OCI-LY1 (cell line): Measurements from ENCODE around the gene DUXB.

Experiments
- EZH2 ChIP-seq: fragments of 200-600 bp; sonication (generic), shearing (Covaris generic); IDR thresholded peaks from 2 replicates; pipeline ENCODE4 v1.8.0; 2017; ENCODE audit warnings: borderline replicate concordance, mixed run types, mild to moderate bottlenecking, antibody characterized with exemption, low read length, moderate library complexity, mixed read lengths
- TF ChIP-seq, protein P1 (sequence below): fragments of 200-600 bp; sonication (generic), shearing (Covaris generic); IDR thresholded peaks from 2 replicates; pipeline ENCODE4 v1.5.1; 2017; ENCODE audit warnings: mild to moderate bottlenecking, antibody characterized with exemption, low read length, moderate library complexity, mixed read lengths

DNA sequence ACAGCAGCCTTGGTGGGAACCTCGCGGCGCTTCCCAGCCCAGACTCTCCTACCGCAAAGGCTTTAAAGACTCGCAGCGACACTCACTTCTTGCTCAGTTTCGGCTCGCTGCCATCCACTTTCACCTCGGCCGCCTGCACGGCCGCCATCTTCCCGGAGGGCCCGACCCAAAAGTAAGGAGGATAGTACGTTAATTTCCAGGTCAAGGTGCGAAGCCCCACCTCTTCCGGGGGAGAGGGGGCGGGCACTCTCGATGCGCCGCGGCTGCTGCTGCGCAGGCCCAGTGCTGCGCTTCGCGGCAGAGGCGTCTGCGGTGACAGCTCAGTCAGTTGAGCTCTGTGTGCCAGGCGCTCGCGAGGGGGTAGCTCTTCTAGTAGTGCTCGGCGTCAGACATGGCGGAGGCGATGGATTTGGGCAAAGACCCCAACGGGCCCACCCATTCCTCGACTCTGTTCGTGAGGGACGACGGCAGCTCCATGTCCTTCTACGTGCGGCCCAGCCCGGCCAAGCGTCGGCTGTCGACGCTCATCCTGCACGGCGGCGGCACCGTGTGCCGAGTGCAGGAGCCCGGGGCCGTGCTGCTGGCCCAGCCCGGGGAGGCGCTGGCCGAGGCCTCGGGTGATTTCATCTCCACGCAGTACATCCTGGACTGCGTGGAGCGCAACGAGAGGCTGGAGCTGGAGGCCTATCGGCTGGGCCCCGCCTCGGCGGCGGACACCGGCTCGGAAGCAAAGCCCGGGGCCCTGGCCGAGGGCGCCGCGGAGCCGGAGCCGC is 53.6 kb downstream of the DUXB start, which contains the start of the genes KARS1 and TERF2IP:
- TF ChIP-seq, protein P1, sequence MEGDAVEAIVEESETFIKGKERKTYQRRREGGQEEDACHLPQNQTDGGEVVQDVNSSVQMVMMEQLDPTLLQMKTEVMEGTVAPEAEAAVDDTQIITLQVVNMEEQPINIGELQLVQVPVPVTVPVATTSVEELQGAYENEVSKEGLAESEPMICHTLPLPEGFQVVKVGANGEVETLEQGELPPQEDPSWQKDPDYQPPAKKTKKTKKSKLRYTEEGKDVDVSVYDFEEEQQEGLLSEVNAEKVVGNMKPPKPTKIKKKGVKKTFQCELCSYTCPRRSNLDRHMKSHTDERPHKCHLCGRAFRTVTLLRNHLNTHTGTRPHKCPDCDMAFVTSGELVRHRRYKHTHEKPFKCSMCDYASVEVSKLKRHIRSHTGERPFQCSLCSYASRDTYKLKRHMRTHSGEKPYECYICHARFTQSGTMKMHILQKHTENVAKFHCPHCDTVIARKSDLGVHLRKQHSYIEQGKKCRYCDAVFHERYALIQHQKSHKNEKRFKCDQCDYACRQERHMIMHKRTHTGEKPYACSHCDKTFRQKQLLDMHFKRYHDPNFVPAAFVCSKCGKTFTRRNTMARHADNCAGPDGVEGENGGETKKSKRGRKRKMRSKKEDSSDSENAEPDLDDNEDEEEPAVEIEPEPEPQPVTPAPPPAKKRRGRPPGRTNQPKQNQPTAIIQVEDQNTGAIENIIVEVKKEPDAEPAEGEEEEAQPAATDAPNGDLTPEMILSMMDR, result no peak
- TF ChIP-seq EZH2, result no peak
